Measurements from ENCODE around the gene CIRBP. TPM values are rescaled to one million over a fixed set of nuclear protein-coding genes. Genes with fewer than 3 reads are reported as not detected.
A peak's percentile ranks its signal among the peaks of the same experiment; 100 is the strongest.

The CIRBP gene
- total RNA-seq, 1 experiment from 2014 or later = 196 TPM

DNA sequence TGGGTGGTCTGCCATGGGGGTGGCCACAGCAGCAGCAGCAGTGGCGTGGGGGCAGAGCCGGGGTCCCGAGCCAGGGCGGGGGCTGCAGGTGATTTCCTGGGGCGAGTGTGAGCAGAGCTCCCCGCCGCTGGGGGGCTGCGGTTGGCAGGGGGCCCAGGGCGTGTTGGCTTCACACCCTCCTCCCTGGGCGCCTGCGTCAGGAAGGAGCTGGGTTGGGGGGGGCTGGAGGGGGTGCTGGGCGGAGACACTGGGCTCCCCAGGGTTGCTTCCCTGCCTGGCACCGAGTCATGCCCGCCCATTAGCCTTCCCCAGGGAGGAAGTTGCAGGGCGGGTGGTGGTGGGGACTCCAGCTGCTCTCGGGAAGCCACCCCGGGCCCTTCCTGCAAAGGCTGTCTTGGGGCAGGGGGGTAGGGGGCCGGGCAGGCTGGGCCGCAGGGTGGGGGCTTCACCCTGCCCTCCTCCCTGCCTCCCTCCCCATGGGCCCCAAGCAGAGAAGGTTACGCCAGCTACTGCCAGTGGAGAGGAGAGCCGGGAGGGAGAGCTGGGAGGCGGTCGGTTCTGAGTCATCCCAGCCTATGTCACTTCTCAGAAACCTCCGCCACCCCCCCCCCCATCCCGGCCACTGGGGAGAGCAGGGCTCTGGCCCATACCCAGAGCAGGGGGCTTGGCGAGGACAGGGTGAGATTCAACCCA lies 16.2 kb upstream of the CIRBP start:
- peak; percentile 75 for DNase-seq (ENCODE audit: low spot score)
- in situ Hi-C loops (cut with HindIII; ENCODE audit: low sequenced_read_pairs) = no loop called here

DNA sequence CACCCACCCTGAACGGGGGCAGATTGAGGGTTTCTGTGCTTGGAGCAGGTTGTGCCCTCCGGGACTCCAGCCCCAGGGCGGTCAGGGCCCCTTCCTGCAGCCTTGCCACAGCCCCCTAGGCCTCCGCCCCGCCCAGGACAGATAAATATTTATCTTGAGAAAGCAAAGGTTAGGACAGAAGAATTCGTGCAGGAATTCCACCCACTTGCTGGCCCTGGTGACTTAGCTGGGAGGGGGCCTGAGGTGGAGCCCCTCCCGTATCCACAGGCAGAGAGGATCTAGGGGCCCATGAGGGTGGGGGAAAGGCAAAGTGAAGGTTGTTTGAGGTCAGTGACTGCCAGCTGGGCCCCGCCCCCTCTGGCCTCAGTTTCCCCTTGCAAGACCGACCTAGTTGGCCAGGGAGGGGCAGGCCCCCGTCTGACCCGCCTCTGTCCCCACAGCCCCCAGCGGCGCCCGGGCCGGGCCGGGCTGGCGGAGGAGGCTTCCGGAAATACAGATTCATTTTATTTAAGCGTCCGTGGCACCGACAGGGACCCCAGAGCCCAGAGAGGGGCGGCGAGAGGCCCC lies 15.5 kb upstream of the CIRBP start:
- in situ Hi-C loops (cut with HindIII; ENCODE audit: low sequenced_read_pairs) = no loop called here
- no peak for DNase-seq (ENCODE audit: low spot score)

DNA sequence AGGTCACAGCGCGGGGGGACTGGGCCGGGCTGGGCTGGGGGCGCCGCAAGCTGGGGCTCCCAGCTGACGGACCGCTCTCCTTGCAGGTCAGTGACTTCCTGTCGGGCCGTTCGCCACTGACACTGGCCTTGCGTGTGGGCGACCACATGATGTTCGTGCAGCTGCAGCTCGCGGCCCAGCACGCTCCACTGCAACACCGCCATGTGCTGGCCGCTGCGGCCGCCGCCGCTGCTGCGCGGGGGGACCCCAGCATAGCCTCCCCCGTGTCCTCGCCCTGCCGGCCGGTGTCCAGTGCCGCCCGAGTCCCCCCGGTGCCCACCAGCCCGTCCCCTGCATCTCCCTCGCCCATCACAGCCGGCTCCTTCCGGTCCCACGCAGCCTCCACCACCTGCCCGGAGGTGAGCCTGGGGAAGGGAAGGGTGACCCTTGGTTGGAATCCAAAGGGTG lies 15.0 kb upstream of the CIRBP start:
- DNase-seq (ENCODE audit: low spot score) = no peak
- in situ Hi-C loops (cut with HindIII; ENCODE audit: low sequenced_read_pairs) = no loop called here

DNA sequence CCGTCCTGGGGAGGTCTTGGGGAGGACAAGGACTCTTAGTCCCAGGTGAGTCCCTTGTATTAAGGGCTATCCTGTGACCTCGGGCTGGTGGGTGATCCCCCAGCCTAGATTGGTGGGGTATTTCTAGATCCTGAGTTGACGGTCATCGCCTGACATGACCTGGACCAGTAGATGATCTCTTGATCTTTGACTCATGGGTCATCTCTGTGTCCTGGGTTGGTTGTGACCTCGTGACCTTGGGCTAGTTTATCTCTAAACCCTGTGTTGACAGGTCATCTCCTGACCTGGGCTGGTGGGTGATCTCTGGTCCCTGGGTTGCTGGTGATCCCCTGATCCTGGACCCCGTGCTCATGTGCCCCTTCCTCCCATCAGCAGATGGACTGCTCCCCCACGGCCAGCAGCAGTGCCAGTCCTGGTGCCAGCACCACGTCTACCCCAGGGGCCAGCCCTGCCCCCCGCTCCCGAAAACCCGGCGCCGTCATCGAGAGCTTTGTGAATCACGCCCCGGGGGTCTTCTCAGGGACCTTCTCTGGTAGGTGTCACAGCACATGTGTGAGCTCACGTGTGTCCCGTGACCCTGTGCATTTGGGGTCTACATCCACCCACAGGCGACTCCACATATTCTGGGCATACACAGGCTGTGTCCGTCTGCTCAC lies 14.5 kb upstream of the CIRBP start:
- in situ Hi-C loops (cut with HindIII; ENCODE audit: low sequenced_read_pairs) = no loop called here
- DNase-seq (ENCODE audit: low spot score) = no peak

DNA sequence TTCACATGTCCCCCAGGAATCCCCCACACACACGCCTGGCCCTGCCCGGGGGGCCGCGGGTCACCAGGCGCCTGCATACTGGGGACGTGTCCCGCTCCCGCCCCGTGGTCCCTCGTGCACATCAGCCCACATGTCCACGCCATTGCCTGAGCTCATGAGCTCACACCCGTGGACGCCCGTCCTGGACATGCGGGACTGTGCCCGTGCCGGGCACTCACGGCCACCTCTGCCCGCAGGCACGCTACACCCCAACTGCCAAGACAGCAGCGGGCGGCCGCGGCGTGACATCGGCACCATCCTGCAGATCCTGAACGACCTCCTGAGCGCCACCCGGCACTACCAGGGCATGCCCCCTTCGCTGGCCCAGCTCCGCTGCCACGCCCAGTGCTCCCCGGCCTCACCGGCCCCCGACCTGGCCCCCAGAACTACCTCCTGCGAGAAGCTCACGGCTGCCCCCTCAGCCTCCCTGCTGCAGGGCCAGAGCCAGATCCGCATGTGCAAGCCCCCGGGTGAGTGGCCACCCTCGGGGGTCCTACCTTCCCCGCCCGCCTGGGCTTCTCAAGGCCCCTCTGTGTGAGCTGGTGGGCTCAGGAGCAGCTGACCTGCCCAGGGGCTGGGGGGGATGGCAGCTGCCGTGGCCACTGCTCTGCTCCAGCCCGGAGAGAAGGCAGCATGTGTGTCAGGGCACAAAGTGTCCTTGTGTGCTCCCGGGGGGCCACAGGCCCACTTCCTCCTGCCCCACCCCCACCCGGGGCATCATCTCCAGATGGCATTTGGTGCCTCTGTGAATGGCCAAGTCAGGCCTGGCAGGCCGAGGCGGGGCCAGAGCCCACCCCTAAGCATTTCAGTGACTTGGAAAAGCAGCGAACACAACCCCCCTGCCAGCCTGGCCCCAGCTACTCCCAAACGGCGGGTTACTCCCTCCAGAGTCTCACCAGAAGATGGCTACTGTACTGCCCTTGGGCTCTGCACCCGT lies 13.7 kb upstream of the CIRBP start:
- in situ Hi-C loops (cut with HindIII; ENCODE audit: low sequenced_read_pairs) = no loop called here
- DNase-seq (ENCODE audit: low spot score) = no peak

DNA sequence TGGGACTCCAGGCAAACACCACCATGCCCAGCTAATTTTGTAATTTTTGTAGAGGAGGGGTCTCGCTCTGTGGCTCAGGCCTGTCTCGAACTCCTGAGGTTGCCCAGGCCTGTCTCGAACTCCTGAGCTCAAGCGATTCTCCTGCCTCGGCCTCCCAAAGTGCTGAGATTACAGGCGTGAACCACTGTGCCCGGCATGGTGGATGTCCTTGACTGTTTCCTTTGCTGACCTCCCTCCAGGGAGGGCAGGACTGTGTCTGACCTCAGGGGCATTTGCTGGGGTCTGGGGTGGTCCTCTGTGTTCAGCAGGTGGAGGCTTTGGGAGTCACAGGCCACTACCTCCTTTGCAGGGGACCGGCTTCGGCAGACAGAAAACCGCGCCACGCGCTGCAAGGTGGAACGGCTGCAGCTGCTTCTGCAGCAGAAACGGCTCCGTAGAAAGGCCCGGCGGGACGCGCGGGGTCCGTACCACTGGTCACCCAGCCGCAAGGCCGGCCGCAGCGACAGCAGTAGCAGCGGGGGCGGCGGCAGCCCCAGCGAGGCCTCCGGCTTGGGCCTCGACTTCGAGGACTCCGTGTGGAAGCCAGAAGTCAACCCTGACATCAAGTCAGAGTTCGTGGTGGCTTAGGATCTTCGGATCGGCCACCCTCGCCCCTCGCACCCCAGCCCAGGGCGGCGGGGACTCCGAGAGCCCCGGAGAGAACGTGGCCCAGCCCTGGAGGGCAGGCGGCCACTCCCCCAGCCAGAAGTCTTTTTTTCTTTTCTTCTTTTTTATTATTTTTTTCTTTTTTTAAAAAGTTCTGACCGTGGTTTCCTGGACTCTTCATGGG lies 12.3 kb upstream of the CIRBP start:
- in situ Hi-C loops (cut with HindIII; ENCODE audit: low sequenced_read_pairs) = no loop called here

DNA sequence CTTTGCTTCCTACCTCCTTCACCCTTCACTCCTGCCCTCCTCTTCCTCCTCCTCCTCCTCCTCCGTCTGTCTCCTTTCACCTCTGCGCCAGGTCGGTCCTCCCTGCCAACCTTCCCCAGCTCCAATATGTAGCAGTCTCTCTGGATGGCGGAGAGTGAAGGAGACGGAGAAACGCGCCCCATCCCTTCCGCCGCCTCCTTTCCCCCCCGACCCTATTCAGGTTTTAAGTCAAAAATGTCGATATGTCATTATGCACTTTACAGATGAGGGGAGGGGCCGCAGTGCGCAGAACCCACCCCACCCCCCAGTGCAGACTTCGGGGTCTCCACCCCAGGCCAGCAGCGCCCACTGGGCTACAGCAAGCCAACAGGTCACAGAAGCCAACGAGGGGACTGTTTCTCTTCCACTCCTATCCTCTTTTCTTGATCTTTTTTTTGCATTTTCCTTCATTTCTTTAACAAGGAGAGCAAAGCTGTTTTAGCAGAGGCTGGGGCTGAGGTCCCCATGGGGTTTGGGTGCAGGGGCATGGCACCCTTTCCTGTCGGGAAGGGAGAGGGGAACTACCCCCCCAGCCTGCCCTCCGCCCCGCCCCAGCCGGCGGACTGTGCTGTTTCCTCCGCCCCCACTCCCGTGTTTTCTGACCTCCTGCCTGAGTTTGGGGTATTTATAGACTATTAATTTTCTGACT lies 11.5 kb upstream of the CIRBP start:
- in situ Hi-C loops (cut with HindIII; ENCODE audit: low sequenced_read_pairs) = no loop called here
- peak; percentile 40 for DNase-seq (ENCODE audit: low spot score)

More for the DNA sequence above, 12.3 kb upstream of the CIRBP start:
- DNase-seq (ENCODE audit: low spot score) = no peak

DNA sequence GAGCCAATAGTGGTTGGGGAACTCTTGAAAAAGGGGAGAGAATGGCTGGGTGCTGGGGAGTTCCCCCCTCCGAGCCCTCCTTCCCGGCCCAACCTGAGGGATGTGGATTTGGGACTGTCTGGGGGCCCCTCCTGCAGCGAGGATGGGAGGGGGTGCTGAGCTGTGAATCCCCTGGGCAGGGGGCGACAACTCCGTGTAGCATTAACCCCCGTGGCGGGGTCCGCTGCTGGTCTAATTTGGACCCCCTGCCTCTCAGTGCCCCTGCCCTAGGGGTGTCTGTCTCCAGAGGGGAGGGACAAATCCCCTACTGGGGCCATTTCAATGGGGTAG lies 11.0 kb upstream of the CIRBP start:
- in situ Hi-C loops (cut with HindIII; ENCODE audit: low sequenced_read_pairs) = no loop called here

DNA sequence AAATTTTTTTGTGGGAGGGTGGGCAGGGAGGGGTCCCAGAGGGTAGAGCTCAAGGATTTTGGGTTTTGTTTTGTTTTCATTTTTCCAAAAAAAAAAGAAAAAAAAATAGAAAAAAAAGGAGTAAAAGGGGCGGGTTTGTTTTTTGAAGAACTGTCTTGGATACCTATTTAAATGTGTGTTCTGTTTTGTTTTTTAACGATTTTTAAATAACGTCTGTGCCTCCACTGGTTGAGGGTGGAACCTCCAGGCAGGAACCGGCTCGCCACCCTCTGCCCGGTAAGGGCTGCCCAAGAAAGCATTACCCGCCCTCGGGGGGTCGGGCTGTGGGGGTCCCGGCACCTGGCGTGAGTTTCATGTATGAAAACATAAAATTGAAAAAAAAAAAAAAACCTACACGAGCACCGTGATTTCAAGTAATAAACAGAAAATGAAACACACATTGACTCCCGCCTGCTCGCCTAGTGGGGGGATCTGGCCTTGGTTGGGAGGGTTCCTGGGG lies 10.4 kb upstream of the CIRBP start:
- DNase-seq (ENCODE audit: low spot score) = peak; percentile 15
- in situ Hi-C loops (cut with HindIII; ENCODE audit: low sequenced_read_pairs) = no loop called here

More for the DNA sequence above, 11.0 kb upstream of the CIRBP start:
- DNase-seq (ENCODE audit: low spot score) = no peak

DNA sequence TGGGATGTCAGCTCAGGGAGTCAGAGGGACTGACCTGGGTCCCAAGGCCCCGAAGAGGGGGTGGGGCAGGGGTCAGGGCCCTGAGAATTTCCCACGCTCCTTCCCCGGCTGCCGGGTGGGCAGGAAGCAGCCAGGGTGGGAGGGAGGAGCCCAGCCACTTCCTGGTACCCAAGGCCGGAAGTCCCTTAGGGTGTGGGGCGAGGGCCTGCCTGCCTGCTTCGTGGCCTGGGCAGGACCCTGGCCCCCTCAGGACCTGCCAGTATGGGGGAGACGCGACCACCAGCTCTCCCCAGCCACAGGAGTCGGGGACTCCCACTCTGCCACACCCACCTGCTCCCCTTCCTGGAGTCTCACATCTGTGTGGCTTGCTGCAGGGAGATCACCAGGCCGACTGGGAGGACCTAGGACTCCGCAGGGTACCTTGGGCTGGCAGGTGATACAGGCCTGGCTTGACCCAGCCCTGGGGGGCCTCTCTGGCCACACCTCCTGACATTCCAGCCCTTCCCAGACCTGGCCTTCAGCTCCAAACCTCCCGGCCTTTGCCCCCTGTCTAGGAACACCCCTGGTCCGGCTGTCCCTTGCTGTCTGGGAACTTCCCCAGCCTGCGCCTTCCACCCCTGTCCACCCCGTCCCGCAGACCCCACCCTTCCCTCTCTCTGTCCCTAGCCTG lies 9.8 kb upstream of the CIRBP start:
- peak; percentile 42 for DNase-seq (ENCODE audit: low spot score)
- in situ Hi-C loops (cut with HindIII; ENCODE audit: low sequenced_read_pairs) = no loop called here

DNA sequence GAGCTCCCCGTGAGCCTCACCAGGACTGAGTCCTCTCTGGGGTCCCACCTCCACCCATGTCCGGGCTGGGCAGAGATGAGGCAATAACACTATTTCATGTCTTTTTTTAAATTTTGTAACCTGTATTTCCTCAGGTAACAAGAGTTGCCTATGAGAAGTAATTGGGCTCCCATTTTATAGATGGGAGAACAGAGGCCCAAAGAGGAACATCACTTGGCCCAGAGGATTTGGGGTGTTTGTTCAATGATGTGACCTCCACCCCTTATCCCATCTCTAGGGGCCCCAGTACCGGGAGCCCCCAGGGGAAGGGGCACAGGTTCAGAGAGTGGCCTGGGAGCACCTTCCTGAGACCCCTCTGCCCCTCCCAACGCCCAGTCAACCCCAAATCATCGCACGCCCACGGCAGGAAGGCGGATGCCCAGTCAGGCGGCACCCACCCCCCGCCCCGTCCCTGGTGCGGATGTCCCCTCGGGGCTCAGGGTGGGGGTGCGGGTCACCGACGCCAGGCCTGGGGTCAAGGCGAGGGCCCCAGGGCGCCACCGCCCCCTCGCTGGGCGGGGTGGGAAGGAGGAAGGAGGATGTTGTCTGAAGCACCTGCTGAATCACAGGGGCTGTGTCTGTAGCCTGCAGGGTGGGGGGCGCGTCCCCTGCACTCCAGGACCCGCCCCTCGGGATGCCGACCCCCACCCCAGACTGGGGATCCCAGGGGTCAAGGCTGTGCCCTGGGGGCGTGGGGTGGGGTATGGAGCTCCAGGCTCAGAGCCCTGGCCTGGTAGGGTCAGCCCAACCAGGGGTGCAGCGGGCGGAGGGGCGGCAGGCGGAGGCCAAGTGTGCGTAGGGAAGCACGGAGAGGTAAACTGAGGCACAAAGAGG lies 9.0 kb upstream of the CIRBP start:
- in situ Hi-C loops (cut with HindIII; ENCODE audit: low sequenced_read_pairs) = no loop called here

DNA sequence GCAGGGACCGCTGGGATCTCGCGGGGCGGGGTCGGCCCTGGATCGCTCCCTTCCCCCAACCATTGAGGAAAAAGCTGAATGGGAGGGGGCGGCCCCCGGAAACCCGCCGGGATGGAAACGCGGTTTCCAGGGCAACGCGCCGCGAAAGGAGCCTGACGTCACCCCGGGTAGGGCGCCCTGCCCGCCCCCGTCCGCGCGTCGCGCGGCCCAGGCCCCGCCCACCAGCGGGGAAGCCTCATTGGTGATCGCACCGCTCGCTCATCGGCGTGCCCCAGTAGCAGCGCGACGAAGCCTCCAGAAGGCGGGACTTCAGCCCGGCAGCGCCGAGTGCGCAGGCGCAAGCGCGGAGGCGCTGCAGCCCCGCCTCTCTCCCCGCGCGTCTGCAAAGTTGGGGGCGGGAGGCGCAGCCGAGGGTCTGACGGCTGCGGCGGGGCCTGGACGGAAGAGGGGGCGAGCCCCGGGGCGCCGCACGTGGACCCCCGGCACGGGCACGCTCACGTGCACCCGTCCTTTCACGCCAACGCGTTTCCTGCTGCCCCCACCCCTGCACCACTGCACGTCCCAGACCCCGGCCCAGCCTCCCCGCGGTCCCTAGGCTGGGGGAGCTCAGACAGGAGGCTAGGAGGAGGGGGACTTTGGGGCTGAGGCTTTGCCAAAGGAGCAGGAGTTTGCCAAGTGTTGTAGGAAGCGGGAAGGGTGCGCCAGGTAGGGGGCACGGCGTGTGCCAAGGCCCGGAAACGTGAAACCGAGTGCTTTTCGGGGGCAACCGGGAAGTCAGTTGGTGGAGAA lies 8.2 kb upstream of the CIRBP start:
- in situ Hi-C loops (cut with HindIII; ENCODE audit: low sequenced_read_pairs) = no loop called here
- DNase-seq (ENCODE audit: low spot score) = peak; percentile 95

More for the DNA sequence above, 9.0 kb upstream of the CIRBP start:
- DNase-seq (ENCODE audit: low spot score) = peak; percentile 13

DNA sequence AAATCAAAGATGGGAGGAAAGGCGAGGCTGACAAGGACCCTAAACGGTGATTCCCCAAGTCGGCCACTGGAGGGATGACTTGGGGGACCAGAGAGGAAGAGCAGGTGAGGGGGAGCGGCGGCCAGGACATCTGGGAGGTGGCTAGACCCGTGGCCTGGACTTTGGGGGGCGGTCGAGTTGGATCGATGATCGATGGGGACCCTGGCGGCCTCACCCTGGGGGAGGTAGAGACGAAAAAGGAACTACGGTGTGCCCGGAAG lies 7.7 kb upstream of the CIRBP start:
- DNase-seq (ENCODE audit: low spot score) = no peak
- in situ Hi-C loops (cut with HindIII; ENCODE audit: low sequenced_read_pairs) = no loop called here

DNA sequence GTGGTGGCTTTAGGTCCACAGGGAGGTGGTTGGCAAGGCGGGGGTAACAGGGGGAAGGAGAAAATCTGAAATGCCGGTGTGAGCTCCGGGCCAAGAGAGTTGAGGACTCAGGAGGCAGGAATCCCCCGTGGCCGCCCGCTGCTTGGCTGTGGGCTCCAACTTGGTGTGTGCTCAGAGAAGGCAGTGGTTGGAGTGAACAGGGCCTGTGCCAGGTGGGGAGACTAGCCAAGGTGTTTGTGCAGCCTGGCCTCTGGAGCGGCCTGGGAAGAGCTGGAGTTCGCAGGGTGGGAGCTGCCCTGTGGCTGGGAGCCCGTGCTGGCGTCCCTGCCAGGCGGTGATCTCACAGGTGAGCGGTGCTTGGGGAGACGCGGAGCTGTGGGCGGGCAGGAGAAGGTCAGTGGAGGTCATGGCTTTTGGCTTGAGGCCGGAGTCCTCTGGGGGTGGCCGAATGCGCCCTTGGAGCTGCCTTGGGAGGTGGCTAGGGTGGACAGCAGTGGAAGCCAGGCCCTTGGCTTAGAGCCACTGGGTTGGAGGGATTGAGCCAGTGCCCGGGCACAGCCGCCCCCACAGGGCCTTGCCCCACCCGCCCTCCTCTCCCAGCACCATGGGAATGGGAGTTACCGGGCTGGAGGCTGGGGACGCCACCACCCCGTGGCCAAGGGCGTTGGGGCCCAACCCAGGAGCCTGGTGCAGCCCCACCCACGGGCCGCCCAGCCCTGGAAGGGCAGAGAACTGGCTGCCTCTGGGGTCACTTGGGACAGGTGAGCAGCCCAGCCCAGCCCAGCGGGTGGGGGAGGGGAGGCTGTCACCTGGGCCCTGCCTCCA lies 7.1 kb upstream of the CIRBP start:
- in situ Hi-C loops (cut with HindIII; ENCODE audit: low sequenced_read_pairs) = no loop called here
- DNase-seq (ENCODE audit: low spot score) = peak; percentile 73

DNA sequence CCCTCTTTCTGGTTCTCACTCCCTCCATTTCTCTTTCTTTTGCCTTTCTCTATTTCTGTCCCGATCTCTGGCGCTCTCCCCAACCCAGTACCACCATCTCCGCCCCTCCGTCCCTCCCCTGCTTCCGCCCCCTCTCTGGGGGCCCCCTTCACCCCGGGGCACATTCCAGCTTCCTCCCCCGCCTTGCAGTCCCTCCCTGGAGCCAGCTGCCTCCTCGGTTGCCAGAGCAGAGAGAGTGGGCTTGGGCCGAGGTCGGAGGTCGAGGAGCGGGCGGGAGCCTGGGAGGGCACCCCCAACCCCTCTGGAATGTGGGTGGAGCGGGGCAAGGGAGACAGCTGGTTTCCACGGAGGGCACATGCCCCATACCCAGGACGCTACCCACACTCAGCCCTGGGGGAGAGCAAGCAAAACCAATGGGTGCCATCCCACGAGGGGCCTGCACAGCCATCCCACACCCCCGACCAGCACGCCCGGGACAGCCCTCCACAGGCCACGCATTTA lies 6.5 kb upstream of the CIRBP start:
- peak; percentile 25 for DNase-seq (ENCODE audit: low spot score)
- in situ Hi-C loops (cut with HindIII; ENCODE audit: low sequenced_read_pairs) = no loop called here

Data from G401 (cell line).